Dedifferentiated amniotic fluid mesenchymal stem cell (primary cell): Measurements from ENCODE around the gene LRRFIP2.
"Not testable (repeated sequence)": the region's sequence is repeated elsewhere in the genome, so short reads cannot be mapped to it uniquely, and the experiment has no call there.

Experiments used
- DNase-seq: peaks from one replicate; pipeline ENCODE4 v3.0.0-alpha.2; 2016; ENCODE audit errors: extremely low spot score

The LRRFIP2 gene

GRCh38 chr3:37145611-37146010 is 28.8 kb downstream of the LRRFIP2 start:
- DNase-seq = no peak

GRCh38 chr3:37144806-37145205 is 29.6 kb downstream of the LRRFIP2 start:
- no peak for DNase-seq

- DNase-seq = no peak
These were observed 30.6 kb downstream of the LRRFIP2 start for GRCh38 chr3:37143821-37144220.

GRCh38 chr3:37141676-37142075 is 32.7 kb downstream of the LRRFIP2 start:
- no peak for DNase-seq

- no peak for DNase-seq
These were observed 33.4 kb downstream of the LRRFIP2 start for GRCh38 chr3:37140899-37141541.

- no peak for DNase-seq
These were observed 34.8 kb downstream of the LRRFIP2 start for GRCh38 chr3:37139567-37140052.

- DNase-seq = no peak
These were observed 35.6 kb downstream of the LRRFIP2 start for GRCh38 chr3:37138816-37139215.

GRCh38 chr3:37137516-37137915 is 36.9 kb downstream of the LRRFIP2 start:
- no peak for DNase-seq

- DNase-seq = peak; percentile 50
These were observed 38.3 kb downstream of the LRRFIP2 start for GRCh38 chr3:37136067-37136466.

- no peak for DNase-seq
These were observed 38.8 kb downstream of the LRRFIP2 start for GRCh38 chr3:37135561-37135960.

GRCh38 chr3:37132334-37132733 is 42.0 kb downstream of the LRRFIP2 start:
- no peak for DNase-seq

GRCh38 chr3:37131860-37132144 is 42.6 kb downstream of the LRRFIP2 start:
- DNase-seq = no peak

GRCh38 chr3:37130984-37131859 is 43.2 kb downstream of the LRRFIP2 start:
- DNase-seq = no peak

- no peak for DNase-seq
These were observed 43.9 kb downstream of the LRRFIP2 start for GRCh38 chr3:37130448-37130847.

GRCh38 chr3:37129871-37130270 is 44.5 kb downstream of the LRRFIP2 start:
- no peak for DNase-seq

- DNase-seq = no peak
These were observed 47.0 kb downstream of the LRRFIP2 start for GRCh38 chr3:37127340-37127739.

- DNase-seq = no peak
These were observed 47.5 kb downstream of the LRRFIP2 start for GRCh38 chr3:37126856-37127255.

- DNase-seq = no peak
These were observed 48.9 kb downstream of the LRRFIP2 start for GRCh38 chr3:37125195-37126073.

- no peak for DNase-seq
These were observed 49.9 kb downstream of the LRRFIP2 start for GRCh38 chr3:37124435-37124834.

- DNase-seq = no peak
These were observed 51.1 kb downstream of the LRRFIP2 start for GRCh38 chr3:37123292-37123691.

- DNase-seq = not testable (repeated sequence)
These were observed 52.3 kb downstream of the LRRFIP2 start for GRCh38 chr3:37122069-37122468.

- no peak for DNase-seq
These were observed 56.2 kb downstream of the LRRFIP2 start for GRCh38 chr3:37118163-37118562.
